Ectodermal cell (in vitro differentiated cells): ENCODE results near the gene TMEM238L.

Source experiments
- H3K27ac ChIP-seq: 2 replicates; pipeline ENCODE4 v1.7.0; 2013; ENCODE audit warnings: mild to moderate bottlenecking, low read depth, low read length; ENCODE audit not compliant: insufficient read depth, poor library complexity, severe bottlenecking
- H3K27me3 ChIP-seq: 2 replicates; pipeline ENCODE4 v1.7.0; 2013; ENCODE audit warnings: mild to moderate bottlenecking, low read length; ENCODE audit not compliant: insufficient read depth, control insufficient read depth, poor library complexity, severe bottlenecking
- H3K36me3 ChIP-seq: one replicate; pipeline ENCODE4 v1.7.0; 2013; ENCODE audit warnings: low read length; ENCODE audit not compliant: control insufficient read depth, insufficient read depth
- H3K4me1 ChIP-seq: one replicate; pipeline ENCODE4 v1.7.0; 2013; ENCODE audit warnings: low read length; ENCODE audit not compliant: control insufficient read depth, insufficient read depth
- H3K4me3 ChIP-seq: 2 replicates; pipeline ENCODE4 v1.7.0; 2013; ENCODE audit warnings: low read depth, low read length, control low read depth; ENCODE audit not compliant: insufficient read depth
- H3K9me3 ChIP-seq: 2 replicates; pipeline ENCODE4 v1.7.0; 2013; ENCODE audit warnings: mild to moderate bottlenecking, low read length, moderate library complexity; ENCODE audit not compliant: control insufficient read depth
- WGBS, 2 experiments: methylation state at CpG; one replicate each; pipeline ENCODE4 v1.1.7; 2013; ENCODE audit warnings: missing lambda C conversion rate in 2 of 2; 5-methylcytosine and 5-hydroxymethylcytosine counted together

TMEM238L gene

DNA sequence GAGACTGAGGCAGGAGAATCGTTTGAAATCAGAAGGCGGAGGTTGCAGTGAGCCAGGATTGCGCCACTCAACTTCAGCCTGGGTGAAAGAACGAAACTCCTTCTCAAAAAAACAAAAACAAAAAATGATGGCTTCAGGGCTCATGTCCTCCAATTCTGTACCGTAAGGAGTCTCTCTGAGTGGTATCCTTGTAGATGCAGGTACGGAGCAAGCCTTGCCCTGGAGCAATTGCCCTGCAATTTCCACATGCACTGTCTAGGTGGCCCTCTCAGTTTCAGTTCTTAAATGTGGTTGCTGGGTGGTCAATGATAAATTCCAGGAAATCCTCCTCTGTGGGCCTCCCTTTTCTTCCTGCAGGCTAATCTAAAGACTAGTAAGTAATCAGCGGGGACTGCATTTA is 10.6 kb downstream of the TMEM238L start:
- Histone ChIP-seq H3K27me3 (no peaks in the 10 kb centered on the region), H3K36me3 (no peaks in the 10 kb centered on the region), H3K9me3 (no peaks in the 10 kb centered on the region), H3K4me1 (peaks cover 3% of the 10 kb centered on the region), H3K4me3 (no peak overlapping the region), H3K27ac (no peak overlapping the region)
- WGBS, 2 experiments, result 95 to 96% methylated on average over 7 of the region's 7 CpGs

DNA sequence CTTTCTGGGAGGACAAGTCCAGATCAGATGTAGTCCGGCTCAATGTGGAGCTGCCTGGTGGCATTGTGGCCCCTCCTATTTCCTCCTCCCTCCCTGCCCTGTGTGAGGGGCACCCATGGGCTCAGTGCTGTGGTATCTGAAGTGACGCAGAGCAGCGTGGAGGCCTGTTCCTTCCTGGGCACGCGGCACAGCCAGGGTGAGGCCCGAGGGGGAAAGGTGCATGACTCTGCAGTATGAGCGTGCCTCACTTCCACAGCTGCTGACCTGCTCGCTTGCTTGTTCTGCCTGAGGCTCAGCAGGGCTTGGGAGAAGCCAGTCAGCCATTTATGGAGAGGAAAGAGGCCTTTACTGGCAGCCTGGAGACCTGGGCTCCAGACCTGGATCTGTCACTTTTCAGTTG is 11.7 kb downstream of the TMEM238L start:
- Histone ChIP-seq H3K27ac (no peak overlapping the region), H3K4me3 (no peak overlapping the region), H3K27me3 (no peaks in the 10 kb centered on the region), H3K9me3 (no peaks in the 10 kb centered on the region), H3K36me3 (no peaks in the 10 kb centered on the region), H3K4me1 (peaks cover 8% of the 10 kb centered on the region)
- 84 to 86% methylated on average over 8 of the region's 8 CpGs for WGBS, 2 experiments

DNA sequence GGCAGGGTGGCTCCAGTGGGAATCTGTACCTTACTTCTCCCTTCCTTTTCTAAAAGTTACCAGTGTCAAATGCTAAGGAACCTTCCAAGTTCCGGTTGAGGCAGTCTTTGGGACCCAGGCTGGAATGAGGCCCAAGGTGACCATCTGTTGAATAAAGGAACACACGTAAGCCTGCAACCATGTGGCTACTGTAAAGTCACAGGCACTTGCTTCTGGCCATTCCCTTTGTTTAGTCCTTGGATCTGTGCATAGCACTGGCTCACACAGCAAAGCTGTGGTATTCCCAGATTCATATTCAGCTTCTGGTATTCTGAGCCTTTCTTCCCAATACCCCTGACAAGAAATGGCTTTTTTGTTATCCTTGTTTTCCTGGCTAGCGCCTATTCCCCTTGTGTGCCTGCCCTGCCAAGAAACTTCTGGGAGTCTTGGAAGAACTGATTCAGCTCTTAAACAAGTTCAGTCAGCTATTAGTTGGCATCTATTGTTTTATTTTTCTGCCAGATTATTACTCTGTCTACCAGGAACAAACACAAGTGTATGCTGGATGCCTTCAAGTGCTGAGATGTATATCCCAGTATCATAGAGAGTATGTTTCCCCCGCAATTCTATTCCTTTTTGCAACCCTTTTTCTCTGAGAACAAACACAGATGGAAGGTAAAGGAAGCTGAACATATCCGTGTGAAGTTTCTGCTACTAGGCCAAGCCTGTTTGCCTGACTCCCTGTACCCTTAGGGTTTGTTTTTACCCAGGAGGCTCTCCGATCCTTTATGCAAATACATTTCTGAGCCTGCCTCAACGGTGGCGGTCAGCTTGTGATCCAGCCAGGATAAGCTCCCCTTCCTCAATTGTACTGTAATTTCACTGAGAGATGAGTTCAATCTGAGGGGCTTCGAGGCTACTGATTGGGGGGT is 13.2 kb downstream of the TMEM238L start:
- no peak overlapping the region for H3K4me3 ChIP-seq
- no peaks in the 10 kb centered on the region for H3K36me3 ChIP-seq
- H3K4me1 ChIP-seq, result peaks cover 8% of the 10 kb centered on the region
- no peaks in the 10 kb centered on the region for H3K9me3 ChIP-seq
- WGBS, 2 experiments, result 81 to 87% methylated on average over 9 of the region's 9 CpGs
- no peak overlapping the region for H3K27ac ChIP-seq
- H3K27me3 ChIP-seq, result no peaks in the 10 kb centered on the region

DNA sequence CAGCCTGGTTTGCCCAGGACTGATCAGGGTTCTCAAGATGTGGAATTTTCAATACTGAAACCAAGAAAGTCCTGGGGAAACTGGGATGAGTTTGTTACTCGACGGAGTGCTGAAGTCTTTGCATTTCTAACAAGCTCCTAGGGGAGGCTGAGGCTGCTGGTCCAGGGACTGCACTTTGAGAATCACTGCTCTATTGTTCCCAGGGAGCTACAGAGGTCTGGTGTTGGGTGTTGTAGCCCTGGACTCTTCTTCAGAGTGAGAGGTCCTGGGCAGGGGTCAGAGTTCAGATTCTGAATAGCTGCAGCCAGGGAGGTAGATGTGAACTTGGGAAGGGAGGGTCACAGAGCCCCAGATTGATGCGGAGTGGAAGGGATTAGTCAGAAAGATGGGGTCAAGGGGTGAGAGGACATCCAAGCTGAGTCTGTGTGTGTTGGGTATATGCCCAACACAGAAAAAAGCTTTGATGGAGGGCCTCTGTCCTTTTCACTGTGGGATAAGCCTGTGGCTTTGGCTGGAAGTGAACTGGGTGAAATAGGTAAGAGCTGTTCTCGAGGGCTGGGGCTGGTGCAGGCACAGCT is 14.1 kb downstream of the TMEM238L start:
- WGBS, 2 experiments, result 84 to 86% methylated on average over 4 of the region's 4 CpGs
- Histone ChIP-seq H3K4me3 (no peak overlapping the region), H3K36me3 (no peaks in the 10 kb centered on the region), H3K4me1 (peaks cover 8% of the 10 kb centered on the region), H3K27ac (no peak overlapping the region), H3K9me3 (no peaks in the 10 kb centered on the region), H3K27me3 (no peaks in the 10 kb centered on the region)

DNA sequence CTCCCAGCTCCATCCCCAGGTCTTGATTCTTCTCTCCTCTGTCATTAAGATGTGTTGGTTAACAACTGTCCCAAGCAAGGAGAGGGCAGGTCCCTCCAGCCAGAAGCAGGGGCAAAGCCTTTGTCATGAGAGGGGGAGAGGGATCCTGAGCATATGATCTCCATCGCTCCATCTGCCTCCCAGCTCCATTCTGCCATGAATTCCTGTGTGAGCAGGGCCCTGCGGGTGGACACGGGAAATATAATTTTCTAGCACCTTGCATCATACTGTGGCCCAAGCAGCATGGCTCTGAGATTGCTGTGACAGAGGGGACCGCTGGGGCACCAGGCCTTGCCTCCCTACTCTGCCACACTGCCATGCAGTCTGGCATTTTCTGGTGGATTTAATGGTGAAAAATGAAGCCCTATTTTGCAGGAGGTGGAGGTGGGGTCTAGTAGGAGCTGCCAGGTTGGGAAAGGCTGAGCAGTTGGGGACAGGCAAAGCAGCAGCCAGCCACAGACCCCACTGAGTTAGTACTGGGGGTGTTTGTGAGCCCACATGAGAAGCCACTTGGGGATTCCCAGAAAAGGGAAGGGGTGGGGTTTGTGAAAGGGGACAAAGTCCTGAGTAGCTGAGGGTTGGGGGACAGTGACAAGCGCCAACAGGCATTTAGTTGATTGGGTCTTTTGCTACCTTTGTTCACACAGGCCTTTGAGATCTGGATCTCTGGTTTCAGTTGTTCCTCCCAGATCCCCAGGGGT is 16.4 kb downstream of the TMEM238L start:
- no peaks in the 10 kb centered on the region for H3K27me3 ChIP-seq
- H3K4me3 ChIP-seq, result no peak overlapping the region
- WGBS, 2 experiments, result 89 to 90% methylated on average over 5 of the region's 5 CpGs
- peaks cover 8% of the 10 kb centered on the region for H3K4me1 ChIP-seq
- no peaks in the 10 kb centered on the region for H3K9me3 ChIP-seq
- H3K36me3 ChIP-seq, result no peaks in the 10 kb centered on the region
- no peak overlapping the region for H3K27ac ChIP-seq

DNA sequence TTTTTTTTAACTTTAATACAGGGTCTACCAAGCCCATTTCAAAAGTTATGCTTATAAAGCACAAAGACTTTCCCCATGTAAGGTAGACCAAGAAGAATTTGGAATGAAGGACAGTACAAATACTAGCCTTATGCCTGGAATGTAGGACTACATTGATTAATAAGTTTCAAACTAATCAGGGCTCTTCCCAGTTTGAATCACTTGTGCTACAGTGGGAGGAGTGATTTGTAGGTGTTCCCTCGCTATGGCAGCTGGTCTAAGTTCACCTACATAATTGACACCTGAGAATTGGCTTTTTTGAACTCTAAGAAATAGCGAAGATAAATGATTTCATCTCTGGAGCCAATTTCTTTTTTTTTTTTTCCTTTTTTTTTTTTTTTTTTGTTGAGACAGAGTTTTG is 18.6 kb downstream of the TMEM238L start:
- Histone ChIP-seq H3K4me1 (peaks cover 8% of the 10 kb centered on the region), H3K27ac (no peak overlapping the region), H3K4me3 (no peak overlapping the region), H3K9me3 (no peaks in the 10 kb centered on the region), H3K27me3 (no peaks in the 10 kb centered on the region), H3K36me3 (no peaks in the 10 kb centered on the region)
- 100% methylated on average over 1 to 2 of the region's 2 CpGs for WGBS, 2 experiments

DNA sequence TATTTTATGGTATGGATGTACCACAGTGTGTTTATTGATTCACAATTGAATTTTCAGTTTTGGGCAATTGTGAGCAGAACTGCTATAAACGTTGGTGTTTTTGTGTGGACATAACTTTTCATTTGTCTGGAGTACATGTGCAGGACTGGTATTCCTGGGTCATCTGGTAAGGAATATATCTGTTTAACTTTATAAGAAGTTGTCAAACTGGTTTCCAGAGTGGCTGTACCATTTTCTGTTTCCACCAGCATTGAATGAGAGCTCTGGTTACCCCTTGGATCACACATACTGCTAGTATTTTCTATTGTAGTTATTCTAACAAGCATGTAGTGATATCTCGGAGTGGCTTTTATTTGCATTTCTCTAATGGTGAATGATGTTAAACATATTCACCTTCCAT is 24.3 kb downstream of the TMEM238L start:
- Histone ChIP-seq H3K36me3 (no peaks in the 10 kb centered on the region), H3K27me3 (no peaks in the 10 kb centered on the region), H3K9me3 (peaks cover 5% of the 10 kb centered on the region), H3K4me3 (no peak overlapping the region), H3K27ac (no peak overlapping the region), H3K4me1 (no peaks in the 10 kb centered on the region)
- WGBS, 2 experiments, result 91 to 94% methylated on average over 1 to 2 of the region's 2 CpGs

DNA sequence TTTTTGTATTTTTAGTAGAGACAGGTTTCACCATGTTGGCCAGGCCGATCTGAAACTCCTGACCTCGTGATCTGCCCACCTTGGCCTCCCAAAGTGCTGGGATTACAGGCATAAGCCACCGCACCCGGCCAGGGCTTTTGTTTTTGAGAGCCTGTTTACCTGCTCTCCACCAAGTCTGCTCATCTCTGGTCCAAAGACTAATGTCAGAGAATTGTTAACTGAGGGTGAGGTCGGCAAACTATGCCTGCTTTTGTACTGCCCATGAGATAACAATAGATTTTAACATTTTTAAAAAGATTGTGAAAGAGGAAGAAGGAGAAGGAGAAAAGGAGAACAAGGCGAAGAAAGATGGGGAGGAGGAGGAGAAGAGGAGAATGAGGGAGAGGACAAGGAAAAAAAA is 26.0 kb downstream of the TMEM238L start:
- H3K27ac ChIP-seq, result no peak overlapping the region

DNA sequence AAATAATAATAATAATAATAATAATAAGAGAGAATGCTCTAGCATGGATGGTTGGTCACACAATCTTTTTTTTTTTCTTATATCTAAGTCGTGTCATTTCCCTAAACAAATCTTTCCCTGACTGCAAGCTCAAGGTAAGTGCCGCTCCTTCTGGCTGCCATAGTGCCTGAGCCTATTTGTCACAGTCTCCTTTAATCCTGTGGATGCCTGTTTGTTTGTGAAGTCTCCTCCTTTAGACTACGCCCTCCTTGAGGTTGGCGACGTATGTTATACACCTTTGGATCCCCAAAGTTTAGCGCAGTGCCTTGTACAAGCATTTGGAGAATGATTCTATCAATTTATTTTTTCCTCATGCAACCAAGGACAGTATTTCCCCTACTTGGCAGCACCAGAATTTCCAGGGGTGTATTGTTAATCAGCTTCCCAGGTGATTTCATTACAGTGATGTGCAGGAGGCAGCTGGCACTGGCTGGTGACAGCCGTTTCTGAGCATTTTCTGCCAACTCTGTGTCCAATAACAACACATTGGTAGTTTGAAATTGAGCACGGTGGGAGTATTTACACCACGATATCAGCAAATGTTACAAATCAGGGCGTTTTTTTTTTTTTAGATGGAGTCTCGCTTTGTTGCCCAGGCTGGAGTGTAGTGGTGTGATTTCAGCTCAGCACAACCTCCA is 26.6 kb downstream of the TMEM238L start:
- WGBS, 2 experiments, result 91 to 92% methylated on average over 11 of the region's 11 CpGs
- H3K36me3 ChIP-seq, result no peaks in the 10 kb centered on the region
- H3K9me3 ChIP-seq, result peaks cover 5% of the 10 kb centered on the region
- H3K27ac ChIP-seq, result no peak overlapping the region
- H3K27me3 ChIP-seq, result no peaks in the 10 kb centered on the region
- H3K4me1 ChIP-seq, result peaks cover 6% of the 10 kb centered on the region
- H3K4me3 ChIP-seq, result no peak overlapping the region

More for the DNA sequence above, 26.0 kb downstream of the TMEM238L start:
- Histone ChIP-seq H3K4me3 (no peak overlapping the region), H3K27me3 (no peaks in the 10 kb centered on the region), H3K9me3 (peaks cover 5% of the 10 kb centered on the region), H3K36me3 (no peaks in the 10 kb centered on the region), H3K4me1 (peaks cover 6% of the 10 kb centered on the region)
- 91 to 95% methylated on average over 5 to 6 of the region's 6 CpGs for WGBS, 2 experiments
